ENCODE measurements around the gene DCAF4.

Gene DCAF4

GRCh38 chr14:72894623-72895378 is 31.5 kb upstream of the DCAF4 start:
- DNase-seq (ENCODE audit: low read depth, low spot score), result no peak

- no peak for DNase-seq (ENCODE audit: low read depth, low spot score)
Observed at GRCh38 chr14:72898448-72898847, 27.8 kb upstream of the DCAF4 start.

- DNase-seq (ENCODE audit: low read depth, low spot score), result no peak
Observed at GRCh38 chr14:72901361-72901760, 24.9 kb upstream of the DCAF4 start.

GRCh38 chr14:72902801-72903530 is 23.3 kb upstream of the DCAF4 start:
- no peak for DNase-seq (ENCODE audit: low read depth, low spot score)

- no peak for DNase-seq (ENCODE audit: low read depth, low spot score)
Observed at GRCh38 chr14:72903716-72904115, 22.5 kb upstream of the DCAF4 start.

GRCh38 chr14:72904218-72904617 is 22.0 kb upstream of the DCAF4 start:
- DNase-seq (ENCODE audit: low read depth, low spot score), result no peak

- no peak for DNase-seq (ENCODE audit: low read depth, low spot score)
Observed at GRCh38 chr14:72904840-72905561, 21.3 kb upstream of the DCAF4 start.

- DNase-seq (ENCODE audit: low read depth, low spot score), result no peak
Observed at GRCh38 chr14:72906316-72906715, 19.9 kb upstream of the DCAF4 start.

- DNase-seq (ENCODE audit: low read depth, low spot score), result no peak
Observed at GRCh38 chr14:72906879-72907278, 19.4 kb upstream of the DCAF4 start.

GRCh38 chr14:72907886-72908285 is 18.4 kb upstream of the DCAF4 start:
- no peak for DNase-seq (ENCODE audit: low read depth, low spot score)

- DNase-seq (ENCODE audit: low read depth, low spot score), result no peak
Observed at GRCh38 chr14:72909163-72909562, 17.1 kb upstream of the DCAF4 start.

GRCh38 chr14:72913809-72914208 is 12.5 kb upstream of the DCAF4 start:
- no peak for DNase-seq (ENCODE audit: low read depth, low spot score)

- no peak for DNase-seq (ENCODE audit: low read depth, low spot score)
Observed at GRCh38 chr14:72916174-72916573, 10.1 kb upstream of the DCAF4 start.

GRCh38 chr14:72917094-72917802 is 9.0 kb upstream of the DCAF4 start:
- no peak for DNase-seq (ENCODE audit: low read depth, low spot score)

- DNase-seq (ENCODE audit: low read depth, low spot score), result no peak
Observed at GRCh38 chr14:72920008-72920407, 6.3 kb upstream of the DCAF4 start.

GRCh38 chr14:72921396-72921795 is 4.9 kb upstream of the DCAF4 start:
- no peak for DNase-seq (ENCODE audit: low read depth, low spot score)

- DNase-seq (ENCODE audit: low read depth, low spot score), result no peak
Observed at GRCh38 chr14:72924337-72924736, 1.9 kb upstream of the DCAF4 start.

- no peak for DNase-seq (ENCODE audit: low read depth, low spot score)
Observed at GRCh38 chr14:72925171-72925759, 999 bp upstream of the DCAF4 start.

- no peak for DNase-seq (ENCODE audit: low read depth, low spot score)
Observed at GRCh38 chr14:72925815-72926291, 411 bp upstream of the DCAF4 start.

GRCh38 chr14:72928872-72929271 is 2.6 kb downstream of the DCAF4 start:
- no peak for DNase-seq (ENCODE audit: low read depth, low spot score)

GRCh38 chr14:72929316-72930080 is 3.2 kb downstream of the DCAF4 start:
- DNase-seq (ENCODE audit: low read depth, low spot score), result no peak

All from smooth muscle cell of the brain vasculature (primary cell).